Measurements from ENCODE around the gene KMT2C.

DNA sequence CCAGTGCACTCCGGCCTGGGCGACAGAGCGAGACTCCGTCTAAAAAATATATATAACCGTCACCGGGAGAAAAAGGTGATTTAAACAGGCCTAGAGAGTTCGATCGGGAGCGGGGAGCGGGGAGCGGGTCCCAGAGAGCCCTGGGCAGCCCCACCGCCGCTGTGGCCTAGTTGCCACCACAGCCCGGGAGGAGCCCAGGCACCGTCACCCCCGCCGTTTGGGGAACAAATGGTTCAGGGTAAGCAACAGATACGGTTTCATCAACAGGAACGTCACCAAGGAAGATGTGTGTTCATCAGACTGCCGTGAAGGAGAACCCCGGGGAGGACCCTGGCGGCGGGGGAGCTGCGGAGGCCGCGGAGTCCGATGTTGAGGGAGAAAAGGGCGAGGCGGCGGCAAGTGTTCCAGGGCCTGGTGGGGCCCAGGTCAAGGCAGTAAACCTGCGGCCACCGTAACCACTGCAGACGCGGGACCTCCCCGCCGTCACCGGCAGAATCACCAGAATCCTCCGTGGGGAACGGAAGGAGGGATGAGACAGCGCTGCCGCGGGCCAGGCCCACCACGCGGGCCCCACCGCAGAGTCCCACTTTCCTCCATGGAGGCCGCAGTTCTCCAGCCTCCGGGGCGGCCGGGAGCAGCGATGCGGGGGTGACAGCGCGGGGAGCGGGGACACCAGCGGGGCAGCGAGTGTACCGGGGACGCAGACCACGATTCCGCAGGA is 306.9 kb downstream of the KMT2C start:
- TF ChIP-seq POLR2A (IDR thresholded peaks at IDR 0.05) = no peak
- TF ChIP-seq, protein P1, sequence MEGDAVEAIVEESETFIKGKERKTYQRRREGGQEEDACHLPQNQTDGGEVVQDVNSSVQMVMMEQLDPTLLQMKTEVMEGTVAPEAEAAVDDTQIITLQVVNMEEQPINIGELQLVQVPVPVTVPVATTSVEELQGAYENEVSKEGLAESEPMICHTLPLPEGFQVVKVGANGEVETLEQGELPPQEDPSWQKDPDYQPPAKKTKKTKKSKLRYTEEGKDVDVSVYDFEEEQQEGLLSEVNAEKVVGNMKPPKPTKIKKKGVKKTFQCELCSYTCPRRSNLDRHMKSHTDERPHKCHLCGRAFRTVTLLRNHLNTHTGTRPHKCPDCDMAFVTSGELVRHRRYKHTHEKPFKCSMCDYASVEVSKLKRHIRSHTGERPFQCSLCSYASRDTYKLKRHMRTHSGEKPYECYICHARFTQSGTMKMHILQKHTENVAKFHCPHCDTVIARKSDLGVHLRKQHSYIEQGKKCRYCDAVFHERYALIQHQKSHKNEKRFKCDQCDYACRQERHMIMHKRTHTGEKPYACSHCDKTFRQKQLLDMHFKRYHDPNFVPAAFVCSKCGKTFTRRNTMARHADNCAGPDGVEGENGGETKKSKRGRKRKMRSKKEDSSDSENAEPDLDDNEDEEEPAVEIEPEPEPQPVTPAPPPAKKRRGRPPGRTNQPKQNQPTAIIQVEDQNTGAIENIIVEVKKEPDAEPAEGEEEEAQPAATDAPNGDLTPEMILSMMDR (IDR thresholded peaks at IDR 0.05) = no peak
